Trophoblast cell (in vitro differentiated cells and primary cell): ENCODE measurements around the gene LIMCH1.

Experiments used
- DNase-seq, 2 donors: peaks; one replicate each; pipeline ENCODE4 v3.0.0-alpha.2; 2016
- H2AFZ ChIP-seq: 2 replicates; pipeline ENCODE4 v1.6.1; 2013; ENCODE audit warnings: low read length, moderate library complexity, mild to moderate bottlenecking; ENCODE audit not compliant: insufficient read depth, poor library complexity
- H2AK5ac ChIP-seq: 2 replicates; pipeline ENCODE4 v1.6.1; 2013; ENCODE audit warnings: mild to moderate bottlenecking, low read length
- H2BK120ac ChIP-seq: 2 replicates; pipeline ENCODE4 v1.6.1; 2013; ENCODE audit warnings: low read length, mild to moderate bottlenecking, moderate library complexity; ENCODE audit not compliant: insufficient read depth, poor library complexity
- H2BK12ac ChIP-seq: 2 replicates; pipeline ENCODE4 v1.6.1; 2013; ENCODE audit warnings: mild to moderate bottlenecking, low read length, moderate library complexity
- H2BK5ac ChIP-seq: 2 replicates; pipeline ENCODE4 v1.6.1; 2013; ENCODE audit warnings: low read length, low read depth, moderate library complexity, mild to moderate bottlenecking; ENCODE audit not compliant: poor library complexity
- H3K14ac ChIP-seq: 2 replicates; pipeline ENCODE4 v1.6.1; 2013; ENCODE audit warnings: mild to moderate bottlenecking, low read length
- H3K18ac ChIP-seq: 2 replicates; pipeline ENCODE4 v1.6.1; 2013; ENCODE audit warnings: mild to moderate bottlenecking, low read length
- H3K23ac ChIP-seq: 2 replicates; pipeline ENCODE4 v1.6.1; 2013; ENCODE audit warnings: low read length
- H3K27ac ChIP-seq: 2 replicates; pipeline ENCODE4 v1.5.1; 2013; ENCODE audit warnings: low read depth, mild to moderate bottlenecking, inconsistent platforms, low read length, moderate library complexity
- H3K27me3 ChIP-seq: 2 replicates; pipeline ENCODE4 v1.6.1; 2013; ENCODE audit warnings: inconsistent platforms, mild to moderate bottlenecking, low read length, moderate library complexity; ENCODE audit not compliant: insufficient read depth
- H3K36me3 ChIP-seq, 2 experiments: 1 replicate in 1 of 2; 2 replicates in 1 of 2; pipeline ENCODE4 v1.6.1; 2013; ENCODE audit warnings: low read length in 2 of 2, mild to moderate bottlenecking in 2 of 2, moderate library complexity in 1 of 2; ENCODE audit not compliant: insufficient read depth in 2 of 2, control insufficient read depth in 1 of 2
- H3K4ac ChIP-seq: 2 replicates; pipeline ENCODE4 v1.6.1; 2013; ENCODE audit warnings: low read depth, mild to moderate bottlenecking, low read length, moderate library complexity
- H3K4me1 ChIP-seq, 2 experiments: 1 replicate in 1 of 2; 2 replicates in 1 of 2; pipeline ENCODE4 v1.6.1; 2013; ENCODE audit warnings: low read length in 2 of 2, mild to moderate bottlenecking in 2 of 2, moderate library complexity in 1 of 2; ENCODE audit not compliant: insufficient read depth in 2 of 2, control insufficient read depth in 1 of 2
- H3K4me2 ChIP-seq: 2 replicates; pipeline ENCODE4 v1.6.1; 2013; ENCODE audit warnings: inconsistent platforms, mild to moderate bottlenecking, low read length, moderate library complexity
- H3K4me3 ChIP-seq: 2 replicates; pipeline ENCODE4 v1.5.1; 2013; ENCODE audit warnings: mild to moderate bottlenecking, low read depth, low read length, inconsistent platforms
- H3K79me1 ChIP-seq: one replicate; pipeline ENCODE4 v1.6.1; 2013; ENCODE audit warnings: low read length
- H3K79me2 ChIP-seq: 2 replicates; pipeline ENCODE4 v1.6.1; 2013; ENCODE audit warnings: low read length, mild to moderate bottlenecking; ENCODE audit not compliant: control insufficient read depth, insufficient read depth, poor library complexity
- H3K9ac ChIP-seq: 2 replicates; pipeline ENCODE4 v1.6.1; 2013; ENCODE audit warnings: mild to moderate bottlenecking, low read length
- H3K9me3 ChIP-seq: 2 replicates; pipeline ENCODE4 v1.6.1; 2013; ENCODE audit warnings: low read depth, mild to moderate bottlenecking, control low read depth, inconsistent platforms, low read length; ENCODE audit not compliant: insufficient read depth
- H4K12ac ChIP-seq: 2 replicates; pipeline ENCODE4 v1.6.1; 2013; ENCODE audit warnings: low read depth, mild to moderate bottlenecking, low read length, moderate library complexity
- H4K8ac ChIP-seq: 2 replicates; pipeline ENCODE4 v1.6.1; 2013; ENCODE audit warnings: low read depth, mild to moderate bottlenecking, low read length, moderate library complexity
- H4K91ac ChIP-seq: one replicate; pipeline ENCODE4 v1.6.1; 2013; ENCODE audit warnings: low read depth, mild to moderate bottlenecking, low read length, moderate library complexity
- WGBS: extraction: QIAGEN DNeasy Blood & Tissue Kit; methylation state at CpG from one replicate; pipeline ENCODE4 v1.1.7; 2013; ENCODE audit warnings: missing lambda C conversion rate; ENCODE audit not compliant: insufficient read length, insufficient coverage; ENCODE audit errors: extremely low coverage; 5-methylcytosine and 5-hydroxymethylcytosine counted together

Gene LIMCH1

GRCh38 chr4:41748571-41749475 lies 210.9 kb downstream of the LIMCH1 start, which contains the start of gene PHOX2B:
Gene PHOX2B (minus strand): TSS chr4:41748725. CDS start chr4:41748610, 115 bp downstream.
- H4K12ac ChIP-seq, result no peak within 1 kb of the TSS
- H3K9me3 ChIP-seq, result peaks cover 18% of the 10 kb centered on the region
- H3K23ac ChIP-seq, result no peak within 1 kb of the TSS
- WGBS, result no CpG with 5 or more reads among the region's 15 CpGs
- H4K91ac ChIP-seq, result no peak within 1 kb of the TSS
- H3K9ac ChIP-seq, result no peak within 1 kb of the TSS
- H3K4me2 ChIP-seq, result no peak within 1 kb of the TSS
- no peak within 1 kb of the TSS for H2BK120ac ChIP-seq
- no peaks in the 10 kb centered on the region for H3K79me2 ChIP-seq
- H3K27me3 ChIP-seq, result peaks cover 89% of the 10 kb centered on the region
- peaks cover 0 to 10% of the 10 kb centered on the region in 2 experiments for H3K4me1 ChIP-seq
- DNase-seq, result no peak
- no peak within 1 kb of the TSS for H2BK5ac ChIP-seq
- H3K79me1 ChIP-seq, result no peaks in the 10 kb centered on the region
- no peaks in the 10 kb centered on the region for H3K36me3 ChIP-seq
- no peak within 1 kb of the TSS for H3K4me3 ChIP-seq
- no peak within 1 kb of the TSS for H2BK12ac ChIP-seq
- no peak within 1 kb of the TSS for H3K18ac ChIP-seq
- H3K14ac ChIP-seq, result no peak within 1 kb of the TSS
- no peak within 1 kb of the TSS for H2AK5ac ChIP-seq
- no peak within 1 kb of the TSS for H3K4ac ChIP-seq
- no peak within 1 kb of the TSS for H2AFZ ChIP-seq
- H3K27ac ChIP-seq, result no peak within 1 kb of the TSS
- no peak within 1 kb of the TSS for H4K8ac ChIP-seq

- Histone ChIP-seq H2BK12ac (no peak overlapping the region), H3K4me1 (peaks cover 0 to 10% of the 10 kb centered on the region in 2 experiments), H4K12ac (no peak overlapping the region), H3K4ac (no peak overlapping the region), H3K4me3 (no peak overlapping the region), H2AFZ (no peak overlapping the region), H3K9ac (no peak overlapping the region), H3K27ac (no peak overlapping the region), H4K8ac (no peak overlapping the region), H3K9me3 (peaks cover 16% of the 10 kb centered on the region), H3K36me3 (no peaks in the 10 kb centered on the region), H3K4me2 (no peak overlapping the region), H3K14ac (no peak overlapping the region), H4K91ac (no peak overlapping the region), H2AK5ac (no peak overlapping the region), H2BK120ac (no peak overlapping the region), H3K27me3 (peaks cover 88% of the 10 kb centered on the region), H3K79me1 (no peaks in the 10 kb centered on the region), H3K23ac (no peak overlapping the region), H3K18ac (no peak overlapping the region), H3K79me2 (no peaks in the 10 kb centered on the region), H2BK5ac (no peak overlapping the region)
- no peak for DNase-seq
- WGBS, result no CpG with 5 or more reads among the region's 12 CpGs
Measured at GRCh38 chr4:41749631-41750039, 211.7 kb downstream of the LIMCH1 start.
